SU-DHL-6 (cell line): ENCODE results near the gene RABGAP1.

Source experiments
- EZH2phosphoT487 ChIP-seq: fragments of 200-600 bp; sonication (generic), shearing (Covaris generic); conservative IDR thresholded peaks from 2 replicates; pipeline ENCODE4 v1.6.1; 2018; ENCODE audit warnings: mild to moderate bottlenecking, antibody characterized with exemption, low read length, moderate library complexity, mixed read lengths
- TF ChIP-seq, protein P1 (sequence below): fragments of 200-600 bp; sonication (generic); IDR thresholded peaks from one replicate; pipeline ENCODE4 v1.5.1; 2017; ENCODE audit warnings: antibody characterized with exemption, mild to moderate bottlenecking, low read length, moderate library complexity; ENCODE audit not compliant: insufficient read depth, poor library complexity, severe bottlenecking

DNA sequence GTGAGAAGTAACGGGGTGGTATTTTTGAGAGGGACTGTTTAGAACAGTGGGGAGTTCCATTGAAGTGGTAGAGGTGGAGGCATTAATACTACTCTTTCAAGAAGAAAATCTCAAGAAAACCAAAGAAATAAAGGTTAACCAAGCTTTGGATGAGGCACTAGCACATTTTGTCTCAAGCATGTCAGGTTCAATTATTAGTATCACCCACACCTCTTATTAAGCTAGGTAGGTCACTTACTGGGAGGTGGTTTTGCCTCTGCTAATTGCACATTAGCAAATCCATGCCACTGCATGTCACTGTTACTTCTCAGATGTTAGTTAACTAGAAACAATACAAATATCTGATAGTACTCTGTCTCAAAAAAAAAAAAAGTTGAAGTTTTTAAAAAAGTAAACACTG is 10.2 kb downstream of the RABGAP1 start:
- TF ChIP-seq, protein P1, sequence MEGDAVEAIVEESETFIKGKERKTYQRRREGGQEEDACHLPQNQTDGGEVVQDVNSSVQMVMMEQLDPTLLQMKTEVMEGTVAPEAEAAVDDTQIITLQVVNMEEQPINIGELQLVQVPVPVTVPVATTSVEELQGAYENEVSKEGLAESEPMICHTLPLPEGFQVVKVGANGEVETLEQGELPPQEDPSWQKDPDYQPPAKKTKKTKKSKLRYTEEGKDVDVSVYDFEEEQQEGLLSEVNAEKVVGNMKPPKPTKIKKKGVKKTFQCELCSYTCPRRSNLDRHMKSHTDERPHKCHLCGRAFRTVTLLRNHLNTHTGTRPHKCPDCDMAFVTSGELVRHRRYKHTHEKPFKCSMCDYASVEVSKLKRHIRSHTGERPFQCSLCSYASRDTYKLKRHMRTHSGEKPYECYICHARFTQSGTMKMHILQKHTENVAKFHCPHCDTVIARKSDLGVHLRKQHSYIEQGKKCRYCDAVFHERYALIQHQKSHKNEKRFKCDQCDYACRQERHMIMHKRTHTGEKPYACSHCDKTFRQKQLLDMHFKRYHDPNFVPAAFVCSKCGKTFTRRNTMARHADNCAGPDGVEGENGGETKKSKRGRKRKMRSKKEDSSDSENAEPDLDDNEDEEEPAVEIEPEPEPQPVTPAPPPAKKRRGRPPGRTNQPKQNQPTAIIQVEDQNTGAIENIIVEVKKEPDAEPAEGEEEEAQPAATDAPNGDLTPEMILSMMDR: no peak
- TF ChIP-seq EZH2phosphoT487: no peak
